SU-DHL-6 (cell line): ENCODE measurements around the gene HORMAD2.

ENCODE experiments used
- EZH2phosphoT487 ChIP-seq: fragments of 200-600 bp; sonication (generic), shearing (Covaris generic); conservative IDR thresholded peaks from 2 replicates; pipeline ENCODE4 v1.6.1; 2018; ENCODE audit warnings: mild to moderate bottlenecking, antibody characterized with exemption, low read length, moderate library complexity, mixed read lengths
- TF ChIP-seq, protein P1 (sequence below): fragments of 200-600 bp; sonication (generic); IDR thresholded peaks from one replicate; pipeline ENCODE4 v1.5.1; 2017; ENCODE audit warnings: antibody characterized with exemption, mild to moderate bottlenecking, low read length, moderate library complexity; ENCODE audit not compliant: insufficient read depth, poor library complexity, severe bottlenecking

DNA sequence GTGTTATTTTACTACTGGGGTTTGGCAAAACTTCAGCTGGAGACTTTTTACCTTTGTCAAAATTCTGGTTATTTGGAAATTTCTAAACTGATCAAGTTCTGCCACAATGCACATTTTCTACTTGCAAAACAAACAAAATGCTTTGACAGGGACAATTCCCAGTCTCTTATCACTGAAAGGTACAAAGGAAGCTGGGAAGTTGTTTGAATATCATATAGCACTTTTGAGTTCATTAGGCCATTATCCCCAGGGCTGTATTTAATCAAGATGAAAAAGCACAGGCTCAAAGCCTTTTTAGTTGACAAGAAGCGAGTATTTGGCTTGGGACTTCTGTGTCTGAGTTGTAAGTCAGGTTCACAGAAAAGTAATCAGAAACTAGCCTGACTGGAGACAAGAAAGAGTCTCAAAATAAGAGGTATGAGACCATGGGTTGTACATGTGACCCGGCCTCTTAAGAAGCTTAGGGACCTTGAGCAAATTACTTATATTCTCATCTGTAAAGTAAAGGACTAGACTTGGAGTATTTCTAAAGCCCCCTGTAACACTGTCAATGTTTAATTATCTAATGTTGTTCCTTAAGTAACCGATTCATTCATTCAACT lies 2.9 kb upstream of the HORMAD2 start:
- TF ChIP-seq, protein P1, sequence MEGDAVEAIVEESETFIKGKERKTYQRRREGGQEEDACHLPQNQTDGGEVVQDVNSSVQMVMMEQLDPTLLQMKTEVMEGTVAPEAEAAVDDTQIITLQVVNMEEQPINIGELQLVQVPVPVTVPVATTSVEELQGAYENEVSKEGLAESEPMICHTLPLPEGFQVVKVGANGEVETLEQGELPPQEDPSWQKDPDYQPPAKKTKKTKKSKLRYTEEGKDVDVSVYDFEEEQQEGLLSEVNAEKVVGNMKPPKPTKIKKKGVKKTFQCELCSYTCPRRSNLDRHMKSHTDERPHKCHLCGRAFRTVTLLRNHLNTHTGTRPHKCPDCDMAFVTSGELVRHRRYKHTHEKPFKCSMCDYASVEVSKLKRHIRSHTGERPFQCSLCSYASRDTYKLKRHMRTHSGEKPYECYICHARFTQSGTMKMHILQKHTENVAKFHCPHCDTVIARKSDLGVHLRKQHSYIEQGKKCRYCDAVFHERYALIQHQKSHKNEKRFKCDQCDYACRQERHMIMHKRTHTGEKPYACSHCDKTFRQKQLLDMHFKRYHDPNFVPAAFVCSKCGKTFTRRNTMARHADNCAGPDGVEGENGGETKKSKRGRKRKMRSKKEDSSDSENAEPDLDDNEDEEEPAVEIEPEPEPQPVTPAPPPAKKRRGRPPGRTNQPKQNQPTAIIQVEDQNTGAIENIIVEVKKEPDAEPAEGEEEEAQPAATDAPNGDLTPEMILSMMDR: no peak
- TF ChIP-seq EZH2phosphoT487: no peak
